Brain pericyte (primary cell): ENCODE measurements around the gene MEX3D.
"Not testable (repeated sequence)": the region's sequence is repeated elsewhere in the genome, so short reads cannot be mapped to it uniquely, and the experiment has no call there.

Experiments
- DNase-seq: peaks from one replicate; pipeline ENCODE4 v3.0.0-alpha.2; 2012; ENCODE audit warnings: low read depth, low spot score

The MEX3D gene

DNA sequence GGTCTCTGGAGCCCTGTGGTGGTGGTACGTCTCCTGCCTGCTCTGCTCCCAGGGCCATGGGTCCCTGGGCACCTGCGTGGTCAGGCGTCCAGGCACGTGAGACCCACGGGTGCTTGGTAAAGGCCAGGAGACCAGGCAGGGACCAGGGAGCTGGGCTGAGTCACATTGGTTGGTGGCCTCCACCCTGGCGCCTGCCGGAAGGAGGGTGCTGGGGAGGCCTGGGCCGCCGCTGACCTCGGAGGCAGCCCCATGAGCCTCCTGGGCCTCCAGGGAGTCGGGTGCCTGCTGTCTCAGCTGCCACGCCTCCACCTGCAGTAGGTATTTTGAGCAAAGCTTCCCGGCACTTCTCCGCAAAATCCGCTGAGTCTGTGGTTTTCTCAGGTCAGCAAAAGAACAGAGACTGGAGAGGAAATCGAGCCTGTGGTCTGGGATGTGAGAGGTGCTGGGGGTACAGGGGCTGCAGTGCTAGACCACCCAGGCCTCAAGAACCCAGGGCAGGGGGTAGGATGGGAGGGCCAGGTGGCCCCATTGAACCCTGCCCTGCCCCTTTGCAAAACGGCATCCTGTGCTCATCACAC is 47.8 kb downstream of the MEX3D start:
- DNase-seq: no peak

DNA sequence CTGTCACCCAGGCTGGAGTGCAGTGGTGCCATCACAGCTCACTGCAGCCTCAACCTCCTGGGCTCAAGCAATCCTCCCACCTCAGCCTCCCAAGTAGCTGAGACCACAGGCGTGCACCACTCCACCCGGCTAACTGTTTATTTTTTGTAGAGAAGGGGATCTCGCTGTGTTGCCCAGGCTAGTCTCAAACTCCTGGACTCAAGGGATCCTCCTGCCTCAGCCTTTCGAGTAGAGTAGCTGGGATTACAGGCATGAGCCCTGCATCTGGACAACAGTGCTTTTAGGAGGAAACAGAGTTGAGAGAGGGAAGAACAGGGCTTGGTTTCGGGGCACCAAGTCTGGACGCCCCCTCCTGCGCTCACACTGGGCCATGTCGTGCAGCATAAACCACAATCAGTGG is 48.3 kb downstream of the MEX3D start:
- DNase-seq: not testable (repeated sequence)

DNA sequence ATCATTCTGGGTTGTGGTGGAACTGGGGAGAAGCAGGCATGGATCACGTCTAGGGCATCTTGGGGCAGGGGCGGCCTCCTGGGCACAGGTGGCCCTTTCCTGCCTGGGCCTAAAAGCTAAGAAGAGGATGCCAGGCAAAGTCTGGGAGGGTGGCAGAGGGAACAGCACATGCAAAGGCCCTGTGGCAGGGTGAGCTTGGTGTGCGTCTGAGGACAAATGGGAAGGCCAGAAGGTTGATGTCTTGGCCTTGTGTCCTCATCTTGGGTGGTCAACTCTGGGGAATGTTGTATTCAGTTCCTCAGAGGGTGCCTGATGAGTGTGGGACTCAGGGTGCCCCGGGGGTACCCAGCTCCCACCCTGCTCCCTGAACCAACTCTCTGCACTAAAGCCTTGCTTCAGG is 49.7 kb downstream of the MEX3D start:
- DNase-seq: no peak

DNA sequence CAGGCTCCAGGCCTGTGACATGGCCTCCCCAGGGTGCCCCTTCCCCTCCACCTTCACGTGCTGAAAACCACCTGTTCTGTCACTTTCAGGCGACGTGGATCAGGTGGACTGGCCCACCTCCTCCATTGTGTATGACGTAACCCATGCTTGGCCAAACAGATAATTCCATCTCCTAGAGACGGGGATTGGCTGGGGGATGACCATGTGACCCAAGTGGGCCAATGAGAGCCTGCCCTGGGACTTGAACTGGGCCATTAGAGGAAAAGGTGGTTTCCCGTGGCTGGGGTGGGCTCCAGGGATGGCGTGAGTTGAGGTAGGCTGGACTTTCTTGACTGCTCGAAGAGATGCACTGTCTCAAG is 51.8 kb downstream of the MEX3D start:
- no peak for DNase-seq

DNA sequence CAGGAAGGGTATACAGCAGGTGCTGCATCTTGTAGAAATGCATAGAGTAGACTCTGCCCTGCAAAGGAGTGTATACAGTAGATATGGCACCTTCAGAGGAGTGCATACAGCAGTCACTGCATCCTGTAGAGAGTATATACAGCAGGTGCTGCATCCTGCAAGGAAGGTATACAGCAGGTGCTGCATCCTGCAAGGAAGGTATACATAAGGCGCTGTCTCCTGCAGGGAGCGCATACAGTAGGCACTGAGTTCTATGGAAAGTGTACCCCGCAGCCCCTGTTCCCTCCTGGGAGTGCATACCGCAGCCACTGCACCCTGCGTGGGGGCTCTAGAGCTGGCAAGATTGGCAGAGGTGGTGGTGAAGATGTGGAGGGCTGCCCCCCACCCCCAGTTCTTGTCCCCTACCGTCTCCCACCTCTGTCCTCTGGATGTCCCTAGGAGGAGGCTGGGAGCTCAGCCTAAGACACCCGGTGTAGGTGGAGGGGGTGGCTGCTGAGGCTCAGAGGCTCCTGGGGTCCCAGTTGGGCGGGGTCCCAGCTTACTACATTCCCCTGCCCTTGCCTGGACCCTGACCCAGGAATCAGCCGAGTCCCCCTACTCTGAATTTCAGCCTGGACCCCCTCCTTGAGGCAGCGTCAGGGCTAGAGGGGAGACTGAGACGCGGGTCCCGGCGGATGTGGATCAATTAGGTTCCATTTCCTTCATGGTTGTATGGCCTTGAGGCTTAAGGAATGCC is 53.0 kb downstream of the MEX3D start:
- DNase-seq: no peak

DNA sequence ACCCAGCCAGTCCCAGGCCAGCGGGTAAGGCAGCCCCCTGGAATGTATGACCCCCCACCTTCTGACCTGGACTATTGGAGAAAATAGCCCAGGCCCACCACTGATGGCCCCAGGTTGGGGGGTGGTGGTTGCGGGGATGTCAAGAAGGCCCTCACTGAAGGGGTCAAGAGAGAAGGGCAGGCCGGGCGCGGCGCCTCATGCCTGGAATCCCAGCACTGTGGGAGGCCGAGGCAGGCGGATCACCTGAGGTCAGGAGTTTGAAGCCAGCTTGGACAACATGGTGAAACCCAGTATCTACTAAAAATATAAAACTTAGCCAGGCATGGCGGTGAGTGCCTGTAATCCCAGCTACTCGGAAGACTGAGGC is 53.8 kb downstream of the MEX3D start:
- no peak for DNase-seq

DNA sequence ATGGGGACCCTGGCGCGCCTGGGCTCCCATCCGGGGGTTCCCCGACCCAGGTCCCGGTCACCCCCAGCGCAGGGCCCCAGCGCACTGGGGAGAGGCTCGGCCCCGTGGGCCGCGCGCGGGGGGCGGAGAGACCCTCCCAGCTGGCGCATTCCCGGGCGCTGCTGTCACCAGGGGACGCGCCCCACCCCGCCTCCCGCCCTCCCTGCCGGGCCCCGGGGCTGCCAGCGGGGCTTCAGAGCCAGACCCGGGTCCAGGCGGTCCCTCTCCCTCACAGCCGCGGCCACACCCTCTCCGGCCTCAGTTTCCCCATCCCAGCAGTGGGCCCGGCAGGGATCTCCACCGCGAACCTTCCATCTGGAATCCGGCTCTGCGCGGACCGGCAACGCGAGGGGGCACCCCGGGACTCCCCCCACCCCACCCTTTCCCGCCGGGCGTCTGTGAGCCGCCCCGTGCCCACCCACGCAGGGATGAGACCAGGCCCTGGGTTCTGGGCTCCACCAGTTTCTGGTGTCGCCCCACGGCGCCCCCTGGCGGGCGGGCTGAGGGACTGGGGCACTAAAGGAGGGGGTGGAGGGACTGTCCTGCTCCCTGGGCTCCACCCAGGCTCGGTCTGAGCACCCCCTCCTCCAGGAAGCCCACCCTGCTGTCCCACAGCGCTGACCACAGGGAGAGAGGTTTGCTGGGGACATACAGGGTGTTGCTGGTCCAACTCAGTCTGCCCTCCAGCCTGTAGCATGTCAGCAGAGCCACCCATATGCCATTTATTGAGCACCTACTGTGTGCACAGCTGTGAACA is 54.4 kb downstream of the MEX3D start:
- no peak for DNase-seq

DNA sequence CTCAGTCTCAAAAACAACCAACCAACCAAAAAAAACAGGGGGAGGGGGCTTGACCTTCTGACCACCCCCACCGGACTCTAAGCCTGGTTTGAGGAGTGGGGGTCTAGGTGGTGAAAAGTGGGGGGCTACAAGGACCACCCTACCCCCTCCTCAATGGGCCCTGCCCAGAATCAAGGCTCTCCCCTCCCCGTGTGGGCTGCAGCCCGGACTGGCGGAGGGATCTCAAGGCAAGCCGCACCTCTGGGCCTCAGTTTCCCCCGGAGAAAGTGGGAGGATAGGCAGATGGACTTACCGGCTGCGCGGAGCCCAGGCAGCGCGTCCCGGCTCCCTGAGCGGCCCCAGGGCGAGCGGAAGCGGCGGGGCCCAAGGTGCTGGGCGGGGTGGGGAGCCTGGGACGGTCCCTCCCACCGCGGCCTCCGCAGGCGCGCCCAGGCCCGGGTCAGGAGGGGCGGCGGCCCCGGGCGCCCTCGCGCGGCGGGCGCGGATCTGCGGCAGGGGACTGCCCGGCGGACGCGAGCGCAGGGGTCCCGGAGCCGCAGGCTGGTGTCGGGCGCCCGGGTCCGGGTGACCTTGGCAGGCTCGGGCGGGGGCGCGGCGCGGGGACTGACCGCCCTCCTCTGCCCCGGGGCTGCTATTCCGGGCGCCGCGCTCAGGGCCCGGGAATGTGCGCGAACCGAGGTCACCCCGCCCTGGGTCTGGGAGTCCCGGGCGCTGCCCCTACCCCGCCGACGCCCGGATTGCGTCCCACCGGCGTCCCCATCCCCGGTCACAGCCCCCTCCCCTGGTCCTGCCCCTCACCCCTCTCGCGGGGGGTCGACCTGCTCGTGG is 55.2 kb downstream of the MEX3D start, which contains the start of gene ADAMTSL5:
Gene ADAMTSL5, minus strand, starts transcription at position 349 of the 828 bp plus-strand sequence. CDS start 2,076 bp downstream, outside the sequence.
- DNase-seq: no peak

DNA sequence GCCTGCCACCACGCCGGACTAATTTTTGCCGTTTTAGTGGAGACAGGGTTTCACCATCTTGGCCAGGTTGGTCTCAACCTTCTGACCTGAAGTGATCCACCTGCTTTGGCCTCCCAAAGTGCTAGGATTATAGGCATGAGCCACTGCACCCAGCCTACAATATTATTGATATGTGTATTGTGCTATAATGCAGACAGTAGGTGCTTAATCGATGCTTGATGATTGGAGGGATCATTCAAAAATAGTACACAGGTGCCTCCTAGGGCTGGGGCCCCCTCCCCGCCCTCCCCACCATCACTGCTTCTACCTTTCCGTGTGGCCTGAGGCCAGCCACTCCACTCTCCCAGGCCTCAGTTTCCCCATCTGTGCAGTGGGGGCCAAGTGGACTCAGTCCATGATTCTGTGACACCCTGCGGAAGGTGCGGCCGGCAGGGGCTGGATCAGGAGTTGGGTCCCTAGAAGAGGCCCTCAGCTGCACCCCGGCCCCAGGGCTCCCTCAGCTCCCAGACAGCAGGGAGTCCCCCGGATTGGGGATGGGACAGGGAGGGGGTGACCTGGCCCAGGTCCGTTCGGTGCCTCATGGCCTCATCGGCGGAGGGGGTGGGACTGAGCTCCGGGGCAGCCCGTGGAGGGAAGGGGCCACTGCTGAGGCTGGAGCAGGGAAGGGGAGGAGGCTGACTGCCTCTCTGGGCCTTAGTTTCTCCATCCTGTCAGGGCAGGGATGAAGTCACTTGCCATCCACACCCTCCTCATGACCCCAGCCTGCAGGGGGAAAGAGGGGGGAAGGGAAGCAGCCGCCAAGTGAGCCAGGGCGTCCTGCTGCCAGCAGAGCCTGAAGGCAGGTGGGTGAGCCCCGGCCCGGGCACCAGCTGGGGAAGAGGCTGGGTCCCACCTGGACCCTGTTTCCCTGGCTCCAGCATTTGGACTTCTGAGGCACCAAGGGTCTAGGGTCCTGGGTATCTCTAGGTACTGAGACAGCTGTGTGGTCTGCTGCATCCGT is 56.5 kb downstream of the MEX3D start:
- no peak for DNase-seq

DNA sequence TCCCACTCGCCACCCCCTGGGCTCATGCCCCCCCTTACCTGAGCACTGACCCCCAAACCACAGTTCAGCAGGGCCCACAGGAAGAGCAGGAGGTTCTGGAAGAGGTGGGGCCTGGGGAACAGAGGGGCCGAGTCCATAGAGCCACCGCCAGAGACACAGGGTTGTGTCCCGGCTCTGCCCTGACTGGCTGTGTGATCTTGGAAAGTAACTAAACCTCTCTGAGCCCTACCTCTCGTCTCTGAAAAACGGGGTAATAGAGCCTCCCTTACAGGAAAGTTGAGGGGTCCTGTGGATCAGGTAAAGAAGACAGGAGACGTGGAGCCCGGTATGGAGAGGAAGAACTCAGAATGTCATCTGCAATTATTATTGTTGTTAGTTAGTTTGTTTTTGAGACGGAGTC is 57.3 kb downstream of the MEX3D start:
- no peak for DNase-seq

DNA sequence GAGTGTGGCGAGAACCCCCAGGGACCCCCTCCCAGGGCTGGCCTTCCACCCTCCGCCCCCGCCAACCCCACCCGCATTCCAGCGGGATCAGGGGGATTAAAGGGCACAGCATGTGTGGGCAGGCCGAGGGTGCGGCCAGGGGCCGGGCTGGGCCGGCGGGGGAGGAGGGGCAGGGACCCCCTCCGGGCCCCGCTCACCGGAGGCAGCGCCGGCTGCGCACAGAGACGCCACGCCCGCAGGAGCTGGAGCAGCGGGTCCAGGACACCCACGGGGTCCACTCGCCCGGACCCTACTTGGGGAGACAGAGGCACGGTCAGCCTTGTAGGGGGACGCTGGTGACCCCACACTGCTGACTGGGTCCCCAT is 57.7 kb downstream of the MEX3D start:
- no peak for DNase-seq

DNA sequence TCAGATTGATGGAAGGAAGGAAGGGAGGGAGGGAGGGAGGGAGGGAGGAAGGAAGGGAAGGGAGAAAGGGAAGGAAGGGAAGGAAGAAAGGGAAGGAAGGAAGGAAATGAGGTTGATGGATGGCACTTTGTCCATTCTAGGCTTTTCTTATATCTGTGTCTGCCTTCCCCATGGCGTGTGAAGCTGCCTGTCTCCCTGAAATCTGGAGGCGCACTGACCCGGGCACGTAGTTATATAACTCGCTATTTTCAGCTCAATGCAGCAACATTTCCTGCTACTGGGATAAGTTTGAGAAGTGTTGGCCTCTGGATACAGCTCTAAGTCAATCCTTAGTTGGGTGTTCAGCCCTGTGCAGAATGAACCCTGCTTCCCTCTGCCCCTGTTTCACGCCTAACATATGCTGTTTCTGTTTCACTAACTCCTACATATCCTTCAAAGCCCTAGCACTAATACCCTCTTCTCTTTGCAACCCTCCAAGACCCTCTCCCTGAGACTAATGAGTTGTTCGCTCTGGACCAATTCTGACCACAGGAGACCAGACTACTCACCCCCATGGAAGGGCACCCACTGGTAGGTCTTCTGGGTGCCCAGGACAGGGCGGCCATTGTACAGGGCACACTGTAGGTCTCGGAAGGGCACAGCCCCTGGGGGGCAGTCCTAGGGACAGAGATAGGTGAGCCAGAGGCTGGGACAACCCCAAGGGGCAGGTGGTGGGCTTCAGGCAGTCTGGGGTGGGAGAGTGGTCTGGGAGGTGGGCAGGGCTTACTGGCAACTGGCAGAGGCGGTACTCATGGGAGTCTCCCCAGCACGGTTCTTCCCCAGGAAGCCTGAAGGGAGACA is 58.3 kb downstream of the MEX3D start:
- DNase-seq: no peak

DNA sequence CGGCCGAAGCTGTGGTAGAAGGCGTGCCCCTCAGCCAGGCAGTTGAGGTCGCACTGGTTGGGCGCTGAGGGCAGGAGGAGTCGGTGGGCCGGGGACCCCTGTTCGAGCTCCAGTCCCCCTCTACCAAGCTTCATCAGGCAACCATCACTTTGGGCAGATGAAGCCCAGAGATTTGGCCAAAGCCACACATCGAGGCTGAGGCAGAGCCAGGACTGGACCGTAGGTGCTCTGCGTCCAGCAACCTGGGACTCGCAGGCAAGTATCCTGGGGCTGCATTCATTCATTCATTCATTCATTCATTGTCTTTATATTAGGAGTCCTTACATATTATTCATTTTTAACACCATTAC is 59.6 kb downstream of the MEX3D start:
- DNase-seq: no peak

DNA sequence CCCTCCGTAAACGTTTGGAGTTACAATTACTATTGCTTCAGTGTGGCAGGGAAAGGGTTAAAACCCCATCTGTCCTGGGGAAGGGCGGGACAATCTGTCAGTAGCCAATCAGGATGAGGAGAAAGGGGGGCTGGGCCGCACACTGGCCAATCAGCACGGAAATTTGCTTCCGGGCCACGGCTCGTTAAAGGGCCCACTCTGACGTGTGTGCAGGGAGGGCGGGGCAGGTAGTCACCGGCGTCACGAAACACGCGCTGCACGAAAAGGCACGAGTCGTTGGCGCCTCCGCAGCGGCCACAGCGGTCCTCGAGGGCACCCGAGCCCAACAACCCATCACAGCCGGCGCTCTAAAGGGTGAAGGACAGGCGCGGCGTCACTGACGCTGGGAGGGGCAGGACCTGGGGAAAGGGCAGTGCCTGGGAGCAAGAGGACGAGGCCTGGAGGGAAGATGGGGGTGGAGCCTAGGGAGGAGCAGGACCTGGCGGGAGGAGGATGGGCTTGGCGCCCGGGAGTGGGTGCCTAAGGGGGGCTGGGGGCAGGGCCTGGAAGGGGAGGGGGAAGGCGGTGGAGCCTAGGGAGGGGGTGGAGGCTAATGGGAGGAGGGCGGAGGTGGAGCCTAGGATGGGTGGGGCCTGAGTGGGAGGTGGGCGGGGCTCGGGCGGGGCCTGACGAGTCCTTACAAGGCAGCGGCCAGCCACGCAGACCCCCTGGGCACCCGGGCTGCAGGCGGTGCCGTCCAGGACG is 60.2 kb downstream of the MEX3D start:
- peak; percentile 80 for DNase-seq

DNA sequence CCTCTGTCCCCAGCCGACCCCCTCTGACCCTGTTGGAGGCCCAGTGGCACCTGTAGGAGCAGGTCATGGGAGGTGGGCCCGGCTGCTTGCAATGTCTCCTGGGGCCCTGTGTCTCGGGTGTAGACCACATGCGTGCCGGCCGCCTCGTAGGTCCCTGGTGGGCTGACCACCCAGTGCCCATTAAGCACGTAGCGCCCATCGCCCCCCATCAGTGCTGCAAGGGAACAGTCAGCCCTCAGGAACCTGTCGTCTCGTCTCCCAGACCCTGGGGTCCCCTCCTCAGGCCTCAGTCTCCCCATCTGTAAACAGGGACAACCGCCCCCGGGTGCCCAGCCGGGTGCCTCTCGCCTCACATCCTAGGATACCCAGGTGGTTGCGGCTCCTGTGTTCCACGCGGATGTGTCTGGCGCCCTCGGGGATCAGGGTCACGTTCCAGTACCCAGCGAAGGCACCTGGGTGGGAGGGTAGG is 60.9 kb downstream of the MEX3D start:
- DNase-seq: no peak

DNA sequence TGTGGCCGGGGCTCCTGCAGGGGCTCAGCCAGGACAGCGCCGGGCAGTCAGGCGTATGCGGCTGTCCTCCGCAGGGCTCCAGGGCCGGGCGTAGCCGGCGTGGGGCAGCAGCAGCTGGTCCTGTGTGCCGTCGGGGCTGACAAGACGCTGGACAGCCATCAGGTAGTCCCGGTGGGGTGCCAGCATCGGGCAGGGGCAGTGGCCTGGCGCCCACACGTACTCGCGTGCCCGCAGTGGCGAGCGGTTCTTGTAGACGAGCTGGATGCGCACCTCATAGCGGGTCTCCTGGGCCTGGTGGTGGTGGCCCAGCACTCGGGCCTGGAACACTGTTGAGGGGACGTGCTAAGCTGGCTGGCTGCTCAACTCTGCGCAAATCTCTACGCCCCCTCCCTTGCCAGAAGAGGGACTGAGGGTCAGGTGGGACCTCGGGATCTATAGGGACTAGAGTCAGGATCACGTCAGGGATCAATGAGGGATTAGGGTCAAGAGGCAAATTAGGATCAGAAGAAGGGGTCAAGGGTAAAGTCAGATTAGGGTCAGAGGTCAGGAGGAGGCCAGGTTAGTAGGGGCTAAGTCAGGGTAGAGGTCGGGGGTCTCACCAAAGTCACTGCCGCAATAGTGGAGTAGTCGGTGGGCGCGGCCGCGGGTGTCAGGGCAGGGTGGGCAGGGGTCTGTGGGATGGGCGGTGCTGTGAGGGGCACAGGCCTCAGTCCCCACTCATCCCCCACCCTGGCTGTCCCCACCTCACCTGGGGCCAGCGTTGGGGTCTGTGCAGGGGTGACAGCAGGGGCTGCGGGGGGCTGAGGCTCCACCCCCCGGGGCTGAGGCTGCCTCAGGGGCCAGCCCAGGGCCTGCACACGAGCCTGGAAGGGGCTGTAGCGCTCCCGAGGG is 61.9 kb downstream of the MEX3D start:
- DNase-seq: no peak

DNA sequence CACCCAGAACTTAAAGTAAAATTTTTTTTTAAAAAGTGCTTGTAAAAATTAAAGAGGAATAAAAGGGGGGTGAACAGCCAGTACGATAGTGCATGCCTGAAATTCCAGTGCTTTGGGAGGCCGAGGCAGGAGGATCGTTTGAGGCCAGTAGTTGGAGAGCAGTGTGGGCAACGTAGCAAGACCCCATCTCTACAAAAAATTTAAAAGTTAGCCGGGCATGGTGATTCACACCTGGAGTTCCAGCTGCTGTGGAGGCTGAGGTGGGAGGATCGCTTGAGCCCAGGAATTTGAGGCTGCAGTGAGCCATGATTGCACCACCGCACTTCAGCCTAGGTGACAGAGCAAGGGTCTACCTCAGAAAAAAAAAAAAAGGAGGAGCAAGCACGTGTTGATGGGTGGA is 63.1 kb downstream of the MEX3D start:
- DNase-seq: no peak
